ENCODE measurements around the gene MRPL44. TPM values are rescaled to one million over a fixed set of nuclear protein-coding genes. Genes with fewer than 3 reads are reported as not detected.
"Not testable (repeated sequence)": the region's sequence is repeated elsewhere in the genome, so short reads cannot be mapped to it uniquely, and the experiment has no call there.

MRPL44 gene
- total RNA-seq, 1 donor from 2014 or later: 20.2 TPM

GRCh38 chr2:223936862-223937326 is 20.4 kb upstream of the MRPL44 start:
- DNase-seq (ENCODE audit: low spot score): no peak

GRCh38 chr2:223937535-223937934 is 19.7 kb upstream of the MRPL44 start:
- DNase-seq (ENCODE audit: low spot score): no peak

GRCh38 chr2:223939438-223939837 is 17.8 kb upstream of the MRPL44 start:
- not testable (repeated sequence) for DNase-seq (ENCODE audit: low spot score)

GRCh38 chr2:223941579-223942277 is 15.5 kb upstream of the MRPL44 start:
- no peak for DNase-seq (ENCODE audit: low spot score)

GRCh38 chr2:223943135-223943534 is 14.1 kb upstream of the MRPL44 start:
- no peak for DNase-seq (ENCODE audit: low spot score)

GRCh38 chr2:223943561-223944008 is 13.7 kb upstream of the MRPL44 start:
- DNase-seq (ENCODE audit: low spot score): no peak

GRCh38 chr2:223944166-223944702 is 13.0 kb upstream of the MRPL44 start:
- DNase-seq (ENCODE audit: low spot score): no peak

GRCh38 chr2:223944703-223945531 is 12.3 kb upstream of the MRPL44 start, which contains the start of gene WDFY1:
Gene WDFY1 (minus strand): TSS chr2:223945335. CDS start chr2:223945284, 51 bp downstream.
- DNase-seq (ENCODE audit: low spot score): peak; percentile 93

- DNase-seq (ENCODE audit: low spot score): no peak
Measured at GRCh38 chr2:223945755-223946154, 11.5 kb upstream of the MRPL44 start.

- DNase-seq (ENCODE audit: low spot score): no peak
Measured at GRCh38 chr2:223947711-223948205, 9.5 kb upstream of the MRPL44 start.

- DNase-seq (ENCODE audit: low spot score): no peak
Measured at GRCh38 chr2:223949241-223949840, 7.9 kb upstream of the MRPL44 start.

- DNase-seq (ENCODE audit: low spot score): no peak
Measured at GRCh38 chr2:223950448-223951347, 6.6 kb upstream of the MRPL44 start.

GRCh38 chr2:223952280-223952968 is 4.8 kb upstream of the MRPL44 start:
- DNase-seq (ENCODE audit: low spot score): no peak

- DNase-seq (ENCODE audit: low spot score): peak; percentile 42
Measured at GRCh38 chr2:223954401-223954800, 2.9 kb upstream of the MRPL44 start.

- no peak for DNase-seq (ENCODE audit: low spot score)
Measured at GRCh38 chr2:223956300-223956699, 963 bp upstream of the MRPL44 start.

GRCh38 chr2:223959688-223960087 is 2.4 kb downstream of the MRPL44 start:
- DNase-seq (ENCODE audit: low spot score): no peak

- DNase-seq (ENCODE audit: low spot score): no peak
Measured at GRCh38 chr2:223967981-223968380, 10.7 kb downstream of the MRPL44 start.

GRCh38 chr2:223969315-223969714 is 12.1 kb downstream of the MRPL44 start:
- no peak for DNase-seq (ENCODE audit: low spot score)

- DNase-seq (ENCODE audit: low spot score): no peak
Measured at GRCh38 chr2:223969856-223970255, 12.6 kb downstream of the MRPL44 start.
